Astrocyte (in vitro differentiated cells and primary cell): ENCODE measurements around the gene EVX1. TPM values are rescaled to one million over a fixed set of nuclear protein-coding genes. Genes with fewer than 3 reads are reported as not detected.

ENCODE experiments used
- DNase-seq: peaks from one replicate; pipeline ENCODE4 v3.0.0-alpha.2; 2010; ENCODE audit warnings: low read depth
- FAIRE-seq: peaks from 2 replicates; lab custom pipeline; 2011; peaks lifted over from hg19 to GRCh38; lab: Jason Lieb, UNC
- H2AFZ ChIP-seq: 2 replicates; pipeline ENCODE4 v1.6.0; 2012; ENCODE audit warnings: low read depth, low read length, inconsistent platforms
- H3K27ac ChIP-seq: 2 replicates; pipeline ENCODE4 v1.5.1; 2011; ENCODE audit warnings: low read depth, low read length, inconsistent platforms
- H3K27me3 ChIP-seq: 2 replicates; pipeline ENCODE4 v1.6.0; 2011; ENCODE audit warnings: low read length, inconsistent platforms; ENCODE audit not compliant: insufficient read depth
- H3K36me3 ChIP-seq: 2 replicates; pipeline ENCODE4 v1.5.1; 2011; ENCODE audit warnings: low read length, inconsistent platforms; ENCODE audit not compliant: insufficient read depth
- H3K4me1 ChIP-seq: 2 replicates; pipeline ENCODE4 v1.5.1; 2011; ENCODE audit warnings: low read length, inconsistent platforms; ENCODE audit not compliant: insufficient read depth
- H3K4me2 ChIP-seq: 2 replicates; pipeline ENCODE4 v1.6.0; 2012; ENCODE audit warnings: low read length, inconsistent platforms
- H3K4me3 ChIP-seq: 2 replicates; pipeline ENCODE4 v1.5.1; 2011; ENCODE audit warnings: low read depth, mild to moderate bottlenecking, low read length, inconsistent platforms; ENCODE audit not compliant: insufficient read depth
- H3K79me2 ChIP-seq: 2 replicates; pipeline ENCODE4 v1.6.0; 2012; ENCODE audit warnings: mild to moderate bottlenecking, low read length, inconsistent platforms; ENCODE audit not compliant: insufficient read depth
- H3K9ac ChIP-seq: 2 replicates; pipeline ENCODE4 v1.6.0; 2012; ENCODE audit warnings: mild to moderate bottlenecking, low read length, inconsistent platforms
- H3K9me3 ChIP-seq: 2 replicates; pipeline ENCODE4 v1.5.1; 2012; ENCODE audit warnings: low read depth, mild to moderate bottlenecking, low read length, inconsistent platforms; ENCODE audit not compliant: insufficient read depth
- H4K20me1 ChIP-seq: 2 replicates; pipeline ENCODE4 v1.6.0; 2012; ENCODE audit warnings: low read length, inconsistent platforms; ENCODE audit not compliant: insufficient read depth
- H3K27ac Mint-ChIP-seq: one replicate; pipeline ENCODE4 v1.8.0; 2021; ENCODE audit warnings: mild to moderate bottlenecking, mixed read lengths; ENCODE audit not compliant: unreplicated experiment
- H3K27me3 Mint-ChIP-seq: one replicate; pipeline ENCODE4 v1.8.0; 2021; ENCODE audit warnings: low read depth, mixed read lengths; ENCODE audit not compliant: unreplicated experiment
- H3K36me3 Mint-ChIP-seq: one replicate; pipeline ENCODE4 v1.8.0; 2021; ENCODE audit warnings: low read depth, mixed read lengths; ENCODE audit not compliant: unreplicated experiment
- H3K4me1 Mint-ChIP-seq: one replicate; pipeline ENCODE4 v1.8.0; 2021; ENCODE audit warnings: low read depth, mixed read lengths; ENCODE audit not compliant: unreplicated experiment
- H3K4me3 Mint-ChIP-seq: one replicate; pipeline ENCODE4 v1.8.0; 2021; ENCODE audit warnings: mild to moderate bottlenecking, moderate library complexity, mixed read lengths; ENCODE audit not compliant: unreplicated experiment
- H3K9me3 Mint-ChIP-seq: one replicate; pipeline ENCODE4 v1.8.0; 2021; ENCODE audit warnings: mild to moderate bottlenecking, mixed read lengths; ENCODE audit not compliant: unreplicated experiment
- CTCF ChIP-seq: IDR thresholded peaks from 2 replicates; pipeline ENCODE4 v1.5.1; 2011; ENCODE audit warnings: low read depth, mild to moderate bottlenecking, inconsistent platforms, low read length, moderate library complexity; ENCODE audit not compliant: insufficient read depth
- EZH2 ChIP-seq: IDR thresholded peaks from 2 replicates; pipeline ENCODE4 v1.6.1; 2012; ENCODE audit warnings: mild to moderate bottlenecking, low read length, inconsistent platforms; ENCODE audit not compliant: insufficient read depth
- total RNA-seq: library from RNA; stranded (reverse); gene quantifications from 2 replicates; pipeline ENCODE4 v1.2.1, GENCODE V29; 2021

EVX1 gene
- total RNA-seq, 1 donor from 2014 or later: not detected

- H3K4me1 Mint-ChIP-seq: no peaks in the 10 kb centered on the region
- no peak overlapping the region for H3K27ac Mint-ChIP-seq
- Histone ChIP-seq H3K9me3 (no peaks in the 10 kb centered on the region), H3K79me2 (no peaks in the 10 kb centered on the region), H3K36me3 (no peaks in the 10 kb centered on the region), H3K27me3 (no peaks in the 10 kb centered on the region), H3K9ac (no peak overlapping the region), H4K20me1 (no peaks in the 10 kb centered on the region), H2AFZ (no peak overlapping the region), H3K4me1 (no peaks in the 10 kb centered on the region), H3K4me3 (no peak overlapping the region), H3K27ac (no peak overlapping the region), H3K4me2 (no peak overlapping the region)
- H3K27me3 Mint-ChIP-seq: peaks cover 4% of the 10 kb centered on the region
- H3K36me3 Mint-ChIP-seq: no peaks in the 10 kb centered on the region
- TF ChIP-seq CTCF: no peak
- TF ChIP-seq EZH2: no peak
- H3K9me3 Mint-ChIP-seq: peaks cover 3% of the 10 kb centered on the region
- DNase-seq (no peak), FAIRE-seq (no peak)
- no peak overlapping the region for H3K4me3 Mint-ChIP-seq
These were observed 28.8 kb downstream of the EVX1 start for GRCh38 chr7:27271384-27271783.

- no peak overlapping the region for H3K27ac Mint-ChIP-seq
- peaks cover 2% of the 10 kb centered on the region for H3K4me1 Mint-ChIP-seq
- peaks cover 3% of the 10 kb centered on the region for H3K9me3 Mint-ChIP-seq
- H2AFZ ChIP-seq: no peak overlapping the region
- no peaks in the 10 kb centered on the region for H3K36me3 Mint-ChIP-seq
- no peak overlapping the region for H3K4me3 Mint-ChIP-seq
- H4K20me1 ChIP-seq: no peaks in the 10 kb centered on the region
- no peaks in the 10 kb centered on the region for H3K79me2 ChIP-seq
- H3K36me3 ChIP-seq: no peaks in the 10 kb centered on the region
- H3K4me2 ChIP-seq: no peak overlapping the region
- H3K4me3 ChIP-seq: no peak overlapping the region
- no peak overlapping the region for H3K27ac ChIP-seq
- TF ChIP-seq CTCF (no peak), EZH2 (no peak)
- H3K27me3 ChIP-seq: no peaks in the 10 kb centered on the region
- peaks cover 4% of the 10 kb centered on the region for H3K27me3 Mint-ChIP-seq
- no peak for FAIRE-seq
- H3K9me3 ChIP-seq: no peaks in the 10 kb centered on the region
- no peak for DNase-seq
- H3K4me1 ChIP-seq: no peaks in the 10 kb centered on the region
- H3K9ac ChIP-seq: no peak overlapping the region
These were observed 35.0 kb downstream of the EVX1 start for GRCh38 chr7:27277628-27278027.

- no peak overlapping the region for H3K4me3 Mint-ChIP-seq
- FAIRE-seq: no peak
- TF ChIP-seq EZH2 (no peak), CTCF (no peak)
- H3K27ac ChIP-seq: no peak overlapping the region
- H3K36me3 ChIP-seq: no peaks in the 10 kb centered on the region
- no peaks in the 10 kb centered on the region for H3K27me3 ChIP-seq
- H3K9me3 Mint-ChIP-seq: no peaks in the 10 kb centered on the region
- H3K27ac Mint-ChIP-seq: no peak overlapping the region
- H3K36me3 Mint-ChIP-seq: no peaks in the 10 kb centered on the region
- no peaks in the 10 kb centered on the region for H3K79me2 ChIP-seq
- no peak overlapping the region for H3K4me2 ChIP-seq
- peaks cover 4% of the 10 kb centered on the region for H3K27me3 Mint-ChIP-seq
- H3K4me1 Mint-ChIP-seq: no peaks in the 10 kb centered on the region
- no peaks in the 10 kb centered on the region for H4K20me1 ChIP-seq
- no peaks in the 10 kb centered on the region for H3K9me3 ChIP-seq
- H2AFZ ChIP-seq: no peak overlapping the region
- H3K4me1 ChIP-seq: no peaks in the 10 kb centered on the region
- DNase-seq: no peak
- H3K9ac ChIP-seq: no peak overlapping the region
- H3K4me3 ChIP-seq: no peak overlapping the region
These were observed 41.0 kb downstream of the EVX1 start for GRCh38 chr7:27283558-27283957.
